ENCODE results near the gene FGL2. TPM values are rescaled to one million over a fixed set of nuclear protein-coding genes. Genes with fewer than 3 reads are reported as not detected.

FGL2 gene
- total RNA-seq, 2 experiments from 2014 or later, result 1.6 TPM

GRCh38 chr7:77209479-77210139 lies 10.0 kb upstream of the FGL2 start:
- ATAC-seq (no peak), DNase-seq (no peak)
- H3K27me3 Mint-ChIP-seq (ENCODE audit: low read depth), result no peaks in the 10 kb centered on the region
- CTCF ChIA-PET, result interaction anchor here (1.5 kb wide), 1 partner anchor 10 kb away, joined by 8 read pairs; the partner anchor contains the start of gene FGL2
- peaks cover 36% of the 10 kb centered on the region for H3K9me3 Mint-ChIP-seq (ENCODE audit: insufficient read depth)
- H3K36me3 Mint-ChIP-seq (ENCODE audit: low read depth), result peaks cover 39% of the 10 kb centered on the region
- no peak overlapping the region for H3K4me3 Mint-ChIP-seq
- H3K4me1 Mint-ChIP-seq (ENCODE audit: low read depth), result peaks cover 2% of the 10 kb centered on the region
- POLR2A ChIA-PET, result no interaction called here
- no peak overlapping the region for H3K27ac Mint-ChIP-seq

DNA sequence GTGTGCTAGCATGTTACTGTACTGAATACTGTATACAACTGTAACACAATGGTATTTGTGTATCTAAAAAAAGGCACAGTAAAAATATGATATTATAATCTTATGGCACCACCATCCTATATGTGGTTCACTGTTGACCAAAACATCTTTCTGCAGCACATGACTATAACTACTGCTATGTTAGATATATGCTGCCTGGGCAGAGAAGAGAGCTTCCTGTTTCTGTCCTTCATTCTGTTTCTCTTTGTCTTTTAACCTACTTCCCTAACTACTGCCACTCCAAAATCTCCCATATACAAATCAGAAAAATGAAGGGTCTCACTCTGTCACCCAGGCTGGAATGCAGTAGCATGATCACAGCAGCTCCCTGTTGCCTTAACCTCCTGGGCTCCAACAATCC lies 8.8 kb upstream of the FGL2 start:
- no peak overlapping the region for H3K27ac Mint-ChIP-seq
- DNase-seq (no peak), ATAC-seq (no peak)

DNA sequence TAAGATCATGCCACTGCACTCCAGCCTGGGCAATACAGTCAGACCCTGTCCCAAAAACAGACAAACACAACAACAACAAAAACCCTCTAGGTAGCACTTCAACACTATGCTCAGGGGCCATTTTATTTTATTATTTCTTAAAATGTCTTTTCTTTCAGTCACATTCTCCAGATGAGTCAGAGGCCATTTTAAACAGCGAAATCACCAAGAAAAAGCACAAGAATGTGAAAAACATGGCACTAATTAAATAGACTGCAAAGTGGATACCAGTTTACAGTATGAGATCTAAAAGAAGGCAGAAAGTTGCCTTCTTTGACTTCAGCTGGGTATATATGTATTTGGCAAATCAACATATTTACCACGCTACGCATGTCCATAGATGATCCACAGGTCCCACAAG lies 6.1 kb upstream of the FGL2 start:
- Mint-ChIP-seq H3K4me3 (no peak overlapping the region), H3K36me3 (ENCODE audit: low read depth) (peaks cover 27% of the 10 kb centered on the region), H3K4me1 (ENCODE audit: low read depth) (peaks cover 14% of the 10 kb centered on the region), H3K27me3 (ENCODE audit: low read depth) (no peaks in the 10 kb centered on the region), H3K27ac (no peak overlapping the region), H3K9me3 (ENCODE audit: insufficient read depth) (peaks cover 32% of the 10 kb centered on the region)
- ChIA-PET CTCF (no interaction called here), POLR2A (no interaction called here)
- no peak for ATAC-seq
- no peak for DNase-seq

More for the DNA sequence above, 8.8 kb upstream of the FGL2 start:
- no peaks in the 10 kb centered on the region for H3K27me3 Mint-ChIP-seq (ENCODE audit: low read depth)
- ChIA-PET CTCF (interaction anchor here (1.5 kb wide), 1 partner anchor 9 kb away, joined by 8 read pairs; the partner anchor contains the start of gene FGL2), POLR2A (no interaction called here)
- peaks cover 2% of the 10 kb centered on the region for H3K4me1 Mint-ChIP-seq (ENCODE audit: low read depth)
- peaks cover 36% of the 10 kb centered on the region for H3K9me3 Mint-ChIP-seq (ENCODE audit: insufficient read depth)
- peaks cover 34% of the 10 kb centered on the region for H3K36me3 Mint-ChIP-seq (ENCODE audit: low read depth)
- H3K4me3 Mint-ChIP-seq, result no peak overlapping the region

DNA sequence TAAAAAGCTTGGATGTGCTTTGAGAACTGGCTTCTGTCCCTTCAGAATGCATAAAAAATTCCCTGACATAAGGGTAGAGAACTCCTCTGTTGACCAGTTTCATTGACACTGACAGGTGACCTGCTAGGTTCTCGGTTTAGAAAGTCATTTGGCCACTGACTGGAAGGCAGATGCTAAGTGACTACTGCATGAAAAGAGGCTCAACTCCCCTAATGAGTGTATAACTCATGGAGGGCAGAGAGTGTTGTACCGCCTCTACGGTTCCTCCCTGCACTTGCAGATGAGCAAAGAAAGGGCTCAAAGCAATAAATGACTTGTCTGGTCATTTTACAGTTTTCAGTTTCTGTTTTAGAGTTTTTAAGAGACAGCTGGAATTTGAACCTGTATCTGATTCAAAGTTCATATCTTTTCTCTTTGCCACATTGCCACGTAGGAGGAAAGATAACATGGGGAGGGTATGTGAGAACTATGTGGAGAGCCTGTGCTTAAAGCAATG lies 2.9 kb upstream of the FGL2 start:
- Mint-ChIP-seq H3K27me3 (ENCODE audit: low read depth) (no peaks in the 10 kb centered on the region), H3K27ac (no peak overlapping the region), H3K36me3 (ENCODE audit: low read depth) (peaks cover 9% of the 10 kb centered on the region), H3K4me1 (ENCODE audit: low read depth) (peaks cover 41% of the 10 kb centered on the region), H3K9me3 (ENCODE audit: insufficient read depth) (peaks cover 6% of the 10 kb centered on the region), H3K4me3 (no peak overlapping the region)
- ChIA-PET POLR2A (no interaction called here), CTCF (interaction anchor here (4.4 kb wide), 1 partner anchor 44 kb away, joined by 46 read pairs; no protein-coding TSS in a partner anchor)
- no peak for ATAC-seq
- DNase-seq, result no peak

GRCh38 chr7:77200542-77200941 lies 923 bp upstream of the FGL2 start:
- Mint-ChIP-seq H3K36me3 (ENCODE audit: low read depth) (peaks cover 7% of the 10 kb centered on the region), H3K27ac (peak overlapping the region; percentile 25), H3K27me3 (ENCODE audit: low read depth) (no peaks in the 10 kb centered on the region), H3K4me1 (ENCODE audit: low read depth) (peaks cover 49% of the 10 kb centered on the region), H3K4me3 (peak overlapping the region; percentile 26), H3K9me3 (ENCODE audit: insufficient read depth) (no peaks in the 10 kb centered on the region)
- POLR2A ChIA-PET, result interaction anchor here (1.2 to 1.3 kb wide), 2 partner anchors 46 to 78 kb away, joined by 4 to 5 read pairs; partner anchors contain the start of gene CCDC146
- ATAC-seq (no peak), DNase-seq (no peak)
- CTCF ChIA-PET, result interaction anchor here (1.0 to 4.4 kb wide), 5 partner anchors 8 to 132 kb away, joined by 3 to 46 read pairs (median 8); no protein-coding TSS in a partner anchor

DNA sequence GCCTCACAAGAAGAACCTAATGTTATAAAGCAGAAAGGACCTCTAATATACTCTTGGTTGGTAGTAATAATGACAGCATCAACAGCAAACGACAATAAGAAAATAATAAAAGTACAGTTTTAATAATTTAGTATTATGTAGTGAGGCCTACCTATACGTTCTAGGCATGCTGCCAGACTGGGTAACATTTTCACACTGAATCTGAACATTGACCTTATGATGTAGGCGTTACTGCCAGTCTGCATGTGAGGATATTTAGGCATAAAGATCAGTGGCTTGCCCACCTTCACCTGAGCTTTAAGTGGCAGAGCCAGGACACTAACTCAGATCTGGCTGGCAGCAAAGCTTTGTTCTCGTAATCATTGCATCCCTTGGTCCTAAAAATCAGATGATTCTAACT lies 2.5 kb downstream of the FGL2 start:
- ChIA-PET POLR2A (no interaction called here), CTCF (interaction anchor here (1.5 kb wide), 1 partner anchor 50 kb away, joined by 10 read pairs; no protein-coding TSS in a partner anchor)
- Mint-ChIP-seq H3K36me3 (ENCODE audit: low read depth) (peaks cover 14% of the 10 kb centered on the region), H3K27me3 (ENCODE audit: low read depth) (no peaks in the 10 kb centered on the region), H3K4me1 (ENCODE audit: low read depth) (peaks cover 58% of the 10 kb centered on the region), H3K27ac (no peak overlapping the region), H3K9me3 (ENCODE audit: insufficient read depth) (no peaks in the 10 kb centered on the region), H3K4me3 (no peak overlapping the region)
- DNase-seq, result no peak
- no peak for ATAC-seq

DNA sequence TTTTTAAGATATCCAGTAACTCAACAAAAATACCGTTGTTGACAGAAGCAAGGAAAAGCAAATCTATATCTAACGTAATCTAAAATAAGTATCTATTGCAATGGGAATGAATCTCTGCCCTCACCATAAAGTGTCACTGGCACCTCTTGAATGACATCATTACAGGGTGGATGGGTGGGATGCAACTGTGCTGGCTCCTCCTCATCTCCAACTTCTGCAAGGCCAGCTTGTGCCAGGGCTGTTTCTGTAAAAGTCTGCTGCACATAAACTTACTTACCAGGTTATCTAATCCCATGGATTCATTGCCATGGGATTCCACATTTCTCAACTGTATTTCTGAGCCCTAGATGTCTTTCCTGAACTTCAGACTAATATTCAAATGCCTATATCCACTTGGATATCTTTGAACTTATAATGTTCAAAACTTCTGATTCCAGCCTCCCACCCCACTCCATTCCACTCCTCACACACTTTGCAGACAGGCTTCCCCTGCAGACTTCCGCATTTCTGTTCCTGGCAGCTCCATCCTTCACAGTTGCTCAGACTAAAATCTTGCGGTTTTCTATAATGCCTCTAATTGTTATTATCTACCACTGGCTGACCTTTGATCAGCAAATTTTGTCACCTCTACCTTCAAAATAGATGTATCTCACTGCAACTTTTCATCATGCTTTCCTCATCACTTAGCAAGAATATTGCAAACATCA lies 10.7 kb downstream of the FGL2 start:
- CTCF ChIA-PET, result interaction anchor here (1.3 kb wide), 1 partner anchor 144 kb away, joined by 3 read pairs; no protein-coding TSS in a partner anchor
- no peak for ATAC-seq
- no peak overlapping the region for H3K27ac Mint-ChIP-seq

GRCh38 chr7:77185866-77186265 lies 13.8 kb downstream of the FGL2 start:
- no peaks in the 10 kb centered on the region for H3K27me3 Mint-ChIP-seq (ENCODE audit: low read depth)
- POLR2A ChIA-PET, result no interaction called here
- no peak for DNase-seq
- peaks cover 3% of the 10 kb centered on the region for H3K4me1 Mint-ChIP-seq (ENCODE audit: low read depth)
- no peak for ATAC-seq
- peaks cover 6% of the 10 kb centered on the region for H3K36me3 Mint-ChIP-seq (ENCODE audit: low read depth)
- no peak overlapping the region for H3K4me3 Mint-ChIP-seq
- H3K27ac Mint-ChIP-seq, result no peak overlapping the region
- peaks cover 3% of the 10 kb centered on the region for H3K9me3 Mint-ChIP-seq (ENCODE audit: insufficient read depth)
- CTCF ChIA-PET, result no interaction called here

More for the DNA sequence above, 10.7 kb downstream of the FGL2 start:
- DNase-seq, result no peak
- H3K9me3 Mint-ChIP-seq (ENCODE audit: insufficient read depth), result peaks cover 3% of the 10 kb centered on the region
- H3K4me3 Mint-ChIP-seq, result no peak overlapping the region
- H3K36me3 Mint-ChIP-seq (ENCODE audit: low read depth), result peaks cover 13% of the 10 kb centered on the region
- H3K27me3 Mint-ChIP-seq (ENCODE audit: low read depth), result no peaks in the 10 kb centered on the region
- peaks cover 18% of the 10 kb centered on the region for H3K4me1 Mint-ChIP-seq (ENCODE audit: low read depth)
- POLR2A ChIA-PET, result no interaction called here

- peaks cover 4% of the 10 kb centered on the region for H3K36me3 Mint-ChIP-seq (ENCODE audit: low read depth)
- H3K27ac Mint-ChIP-seq, result no peak overlapping the region
- ChIA-PET POLR2A (no interaction called here), CTCF (no interaction called here)
- H3K4me3 Mint-ChIP-seq, result no peak overlapping the region
- DNase-seq, result no peak
- no peak for ATAC-seq
- peaks cover 3% of the 10 kb centered on the region for H3K4me1 Mint-ChIP-seq (ENCODE audit: low read depth)
- peaks cover 3% of the 10 kb centered on the region for H3K9me3 Mint-ChIP-seq (ENCODE audit: insufficient read depth)
- no peaks in the 10 kb centered on the region for H3K27me3 Mint-ChIP-seq (ENCODE audit: low read depth)
These were observed 14.6 kb downstream of the FGL2 start for GRCh38 chr7:77184990-77185389.

- H3K27me3 Mint-ChIP-seq (ENCODE audit: low read depth), result no peaks in the 10 kb centered on the region
- ATAC-seq, result no peak
- H3K4me1 Mint-ChIP-seq (ENCODE audit: low read depth), result peaks cover 3% of the 10 kb centered on the region
- ChIA-PET CTCF (no interaction called here), POLR2A (no interaction called here)
- no peak overlapping the region for H3K4me3 Mint-ChIP-seq
- H3K9me3 Mint-ChIP-seq (ENCODE audit: insufficient read depth), result peaks cover 3% of the 10 kb centered on the region
- no peak for DNase-seq
- no peak overlapping the region for H3K27ac Mint-ChIP-seq
- H3K36me3 Mint-ChIP-seq (ENCODE audit: low read depth), result peaks cover 4% of the 10 kb centered on the region
These were observed 15.2 kb downstream of the FGL2 start for GRCh38 chr7:77184463-77184862.

DNA sequence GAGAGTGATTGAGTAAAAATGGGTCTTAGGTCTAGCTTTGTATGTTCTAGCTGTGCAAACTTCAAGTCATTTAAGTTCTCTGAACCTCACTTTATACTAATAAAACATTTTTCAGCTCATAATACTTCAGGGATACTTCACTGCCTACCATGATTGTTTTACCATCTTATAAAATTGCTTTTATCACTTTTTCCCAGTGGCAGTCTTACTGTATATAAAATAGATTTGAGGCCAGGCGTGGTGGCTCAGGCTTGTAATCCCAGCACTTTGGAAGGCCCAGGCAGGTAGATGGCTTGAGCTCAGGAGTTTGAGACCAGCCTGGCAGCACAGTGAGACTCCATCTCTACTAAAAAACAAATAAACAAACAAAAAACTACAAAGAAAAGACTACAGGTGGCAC lies 17.4 kb downstream of the FGL2 start:
- DNase-seq, result no peak
- ChIA-PET POLR2A (no interaction called here), CTCF (no interaction called here)
- Mint-ChIP-seq H3K4me1 (ENCODE audit: low read depth) (peaks cover under 1% of the 10 kb centered on the region), H3K9me3 (ENCODE audit: insufficient read depth) (peaks cover under 1% of the 10 kb centered on the region), H3K27ac (no peak overlapping the region), H3K27me3 (ENCODE audit: low read depth) (no peaks in the 10 kb centered on the region), H3K4me3 (no peak overlapping the region), H3K36me3 (ENCODE audit: low read depth) (peaks cover 5% of the 10 kb centered on the region)
- no peak for ATAC-seq

GRCh38 chr7:77181734-77182133 lies 17.9 kb downstream of the FGL2 start:
- ChIA-PET POLR2A (no interaction called here), CTCF (no interaction called here)
- Mint-ChIP-seq H3K27me3 (ENCODE audit: low read depth) (no peaks in the 10 kb centered on the region), H3K4me1 (ENCODE audit: low read depth) (no peaks in the 10 kb centered on the region), H3K27ac (no peak overlapping the region), H3K4me3 (no peak overlapping the region), H3K36me3 (ENCODE audit: low read depth) (peaks cover 5% of the 10 kb centered on the region), H3K9me3 (ENCODE audit: insufficient read depth) (no peaks in the 10 kb centered on the region)
- DNase-seq (no peak), ATAC-seq (no peak)

All from activated CD8-positive, alpha-beta T cell treated with anti-CD3 and anti-CD28 coated beads, Interleukin-2, amount 10 ng/mL, durations not matched to agents 7 days and 5 days (primary cell).